Ovary (tissue), 9 donors: ENCODE measurements around the gene PSD. TPM values are rescaled to one million over a fixed set of nuclear protein-coding genes. Genes with fewer than 3 reads are reported as not detected.

Experiments
- DNase-seq, 5 donors: peaks; one replicate each; pipeline ENCODE4 v3.0.0-alpha.2; 2019 to 2020
- H3K27ac ChIP-seq, 2 donors: fragments of 200-600 bp; one replicate each; pipeline versions ENCODE4 v1.5.1 to v1.8.0; 2019 to 2022
- H3K27me3 ChIP-seq: fragments of 200-600 bp; one replicate; pipeline ENCODE4 v1.8.0; 2022
- H3K36me3 ChIP-seq: fragments of 200-600 bp; sonication (generic); one replicate; pipeline ENCODE4 v1.5.1; 2019
- H3K4me1 ChIP-seq: one replicate; pipeline ENCODE4 v1.8.1; 2013; ENCODE audit warnings: mild to moderate bottlenecking, moderate library complexity; ENCODE audit not compliant: insufficient read depth
- H3K4me3 ChIP-seq: fragments of 200-600 bp; sonication (generic); one replicate; pipeline ENCODE4 v1.5.1; 2017
- H3K9me3 ChIP-seq, 2 donors: fragments of 200-600 bp in 1 of 2; sonication (generic) in 1 of 2; one replicate each; pipeline versions ENCODE4 v1.5.1 to v1.8.1; 2013 to 2019; ENCODE audit warnings: mild to moderate bottlenecking in 1 of 2, moderate library complexity in 1 of 2
- CTCF ChIP-seq, 3 donors: fragments of 450-650 bp in 2 of 3; fragments of 200-600 bp in 1 of 3; IDR thresholded peaks; one replicate each; pipeline versions ENCODE4 v1.5.1 to v1.8.0; 2016 to 2022; ENCODE audit warnings: antibody characterized with exemption in 3 of 3, mild to moderate bottlenecking in 1 of 3
- EP300 ChIP-seq: sonication (generic); formaldehyde crosslinking; IDR thresholded peaks from one replicate; pipeline ENCODE4 v1.6.1; 2017; ENCODE audit warnings: antibody characterized with exemption
- POLR2A ChIP-seq: fragments of 450-650 bp; IDR thresholded peaks from one replicate; pipeline ENCODE4 v1.6.1; 2017; ENCODE audit warnings: antibody characterized with exemption, mild to moderate bottlenecking, moderate library complexity
- WGBS, 3 donors: extraction: QIAGEN DNeasy Blood & Tissue Kit in 1 of 3; methylation state at CpG; one replicate each; pipeline versions ENCODE4 v1.1.5 to v1.1.7; 2013 to 2017; 5-methylcytosine and 5-hydroxymethylcytosine counted together
- intact Hi-C, 4 donors: fragments of 100-400 bp; cut with DNase I; formaldehyde crosslinking; loops; one replicate each; pipeline versions ENCODE4 v1.11.0 to v1.15.1; 2022 to 2023
- polyA plus RNA-seq, 2 donors: library from polyadenylated mRNA; stranded (reverse); fragments of 200-250 nt in 1 of 2; fragments of 350-450 nt in 1 of 2; fragmentation: Illumina TruSeq in 1 of 2; extraction: RNeasy Lipid Tissue Mini Kit (QIAGEN cat#74804) in 1 of 2; gene quantifications; one replicate each; pipeline ENCODE4 v1.2.3, GENCODE V29; 2013 to 2014
- total RNA-seq, 7 donors: library from RNA; depleted of rRNA in 2 of 7; stranded (reverse); fragments of >200 nt in 2 of 7; fragmentation: NEBNext Ultra II Directional in 3 of 7; extraction: Animal tissue kit (Norgen Biotek cat#: 25700) in 3 of 7; gene quantifications; one replicate each; pipeline versions ENCODE4 v1.1.0 to v1.2.4, GENCODE V29; 2016 to 2023
- donor health status: DM: no; HTN: no; CAD: no; lungs with moderate emphysema.
- donor health status: DM: no; HTN: no; CAD: no.
- donor health status: Bipolar disorder and iron deficiency.
- donor health status: DM: yes; HTN: yes; CAD: no.
- donor health status: DM: no; HTN: no; CAD: no.
- donor health status: DM: yes; HTN: yes; CAD: no.

The PSD gene
- total and polyA plus RNA-seq, 9 donors = 4.4 to 34.7 (median 23.2) TPM

DNA sequence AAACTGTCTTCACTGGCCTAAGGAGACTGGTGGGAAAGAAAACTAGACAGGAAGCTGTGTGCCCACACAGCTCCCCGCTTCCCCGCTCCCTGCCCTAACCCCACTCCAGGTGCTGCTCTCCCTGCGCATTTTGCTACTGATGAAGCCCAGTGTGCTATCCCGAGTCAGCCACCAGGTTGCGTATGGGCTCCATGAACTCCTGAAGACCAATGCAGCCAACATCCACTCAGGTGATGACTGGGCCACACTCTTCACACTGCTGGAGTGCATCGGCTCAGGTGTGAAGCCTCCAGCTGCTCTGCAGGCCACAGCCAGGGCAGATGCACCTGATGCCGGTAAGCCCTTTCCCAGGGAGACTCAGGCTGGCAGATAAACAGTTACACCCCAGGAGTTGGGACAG lies 43.3 kb downstream of the PSD start:
- no peaks in the 10 kb centered on the region for H3K9me3 ChIP-seq
- DNase-seq = no peak
- no peak overlapping the region for H3K27ac ChIP-seq
- no peaks in the 10 kb centered on the region for H3K4me1 ChIP-seq
- WGBS, 3 donors = 84 to 88% (median 87%) methylated on average over 7 of the region's 7 CpGs
- H3K27me3 ChIP-seq = no peaks in the 10 kb centered on the region
- intact Hi-C loops = no loop called here
- TF ChIP-seq CTCF (IDR thresholded peaks at IDR 0.05) (no peak), EP300 (no peak), POLR2A (no peak)
- no peaks in the 10 kb centered on the region for H3K36me3 ChIP-seq
- no peak overlapping the region for H3K4me3 ChIP-seq

DNA sequence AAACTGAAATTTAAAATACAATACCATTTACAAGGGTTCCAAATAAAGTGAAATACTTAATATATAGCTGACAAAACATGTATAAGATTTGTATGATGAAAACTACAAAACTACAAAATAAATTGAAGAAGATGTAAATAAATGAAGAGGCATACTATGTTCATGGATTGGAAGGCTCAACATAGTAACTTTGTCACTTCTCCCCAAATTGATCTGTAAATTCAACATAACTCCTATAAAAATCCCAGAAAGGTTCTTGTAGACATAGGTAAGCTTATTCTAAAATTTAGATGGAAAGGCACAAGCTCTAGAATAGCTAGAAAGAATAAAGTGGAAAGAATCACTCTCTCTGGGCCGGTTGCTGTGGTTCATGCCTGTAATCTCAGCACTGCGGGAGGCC lies 47.3 kb downstream of the PSD start:
- 97 to 100% (median 100%) methylated on average over 2 of the region's 2 CpGs for WGBS, 3 donors
- no peaks in the 10 kb centered on the region for H3K36me3 ChIP-seq

GRCh38 chr10:102368077-102368476 lies 50.5 kb downstream of the PSD start:
- Histone ChIP-seq H3K4me3 (no peak overlapping the region), H3K9me3 (no peaks in the 10 kb centered on the region), H3K4me1 (no peaks in the 10 kb centered on the region), H3K36me3 (no peaks in the 10 kb centered on the region), H3K27me3 (no peaks in the 10 kb centered on the region), H3K27ac (no peak overlapping the region)
- intact Hi-C loops = no loop called here
- TF ChIP-seq EP300 = no peak
- TF ChIP-seq POLR2A = no peak
- no peak for TF ChIP-seq CTCF (IDR thresholded peaks at IDR 0.05)
- no peak for DNase-seq
- WGBS, 3 donors = 73 to 88% (median 83%) methylated on average over 3 of the region's 3 CpGs

More for the DNA sequence above, 47.3 kb downstream of the PSD start:
- no peak overlapping the region for H3K27ac ChIP-seq
- H3K9me3 ChIP-seq = no peaks in the 10 kb centered on the region
- intact Hi-C loops = no loop called here
- DNase-seq = no peak
- TF ChIP-seq CTCF (IDR thresholded peaks at IDR 0.05) = no peak
- no peak for TF ChIP-seq POLR2A
- no peak for TF ChIP-seq EP300
- no peaks in the 10 kb centered on the region for H3K4me1 ChIP-seq
- no peaks in the 10 kb centered on the region for H3K27me3 ChIP-seq
- no peak overlapping the region for H3K4me3 ChIP-seq

DNA sequence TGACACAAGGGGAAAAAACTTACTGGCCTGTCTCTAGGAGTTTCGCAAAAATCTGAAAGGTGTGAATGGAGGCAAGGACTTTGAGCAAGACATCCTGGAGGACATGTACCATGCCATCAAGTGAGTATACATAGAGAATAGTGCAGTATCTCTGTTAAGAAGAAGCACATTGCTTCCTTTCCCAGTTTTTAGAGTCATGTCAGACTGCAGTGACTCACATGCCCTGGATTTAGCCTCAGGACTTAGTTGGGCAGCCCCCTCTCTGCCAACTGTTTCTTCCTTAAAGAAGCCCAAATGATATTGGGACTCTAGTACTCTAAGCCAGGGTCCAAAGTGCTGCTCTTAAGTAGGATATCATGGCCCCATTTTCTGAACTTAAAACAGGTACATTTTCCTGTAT lies 51.1 kb downstream of the PSD start:
- intact Hi-C loops = no loop called here
- H3K4me1 ChIP-seq = no peaks in the 10 kb centered on the region
- no peaks in the 10 kb centered on the region for H3K36me3 ChIP-seq
- no peaks in the 10 kb centered on the region for H3K27me3 ChIP-seq
- DNase-seq = no peak
- H3K4me3 ChIP-seq = no peak overlapping the region
- no peak for TF ChIP-seq POLR2A
- TF ChIP-seq CTCF (IDR thresholded peaks at IDR 0.05) = no peak
- no peak for TF ChIP-seq EP300
- H3K27ac ChIP-seq = no peak overlapping the region
- 86 to 100% (median 98%) methylated on average over 1 of the region's 1 CpG for WGBS, 3 donors
- no peaks in the 10 kb centered on the region for H3K9me3 ChIP-seq
